Measurements from ENCODE around the gene KIAA1328. TPM values are rescaled to one million over a fixed set of nuclear protein-coding genes. Genes with fewer than 3 reads are reported as not detected.
A peak's percentile ranks its signal among the peaks of the same experiment; 100 is the strongest.

KIAA1328 gene
- total and polyA plus RNA-seq, 4 donors, result 2.0 to 21.1 (median 12.8) TPM

GRCh38 chr18:36960038-36960437 is 131.1 kb downstream of the KIAA1328 start:
- intact Hi-C loops (cut with DNase I), result no loop called here
- no peak overlapping the region for H3K4me3 ChIP-seq (ENCODE audit: low read length in 2 of 2)
- no peaks in the 10 kb centered on the region for H3K4me1 ChIP-seq (ENCODE audit: control insufficient read depth in 1 of 2, insufficient read depth in 2 of 2, low read length in 2 of 2)
- no peaks in the 10 kb centered on the region for H3K27me3 ChIP-seq (ENCODE audit: control insufficient read depth in 1 of 2, insufficient read depth in 2 of 2, low read length in 1 of 2)
- 96 to 98% methylated on average over 9 of the region's 9 CpGs for WGBS, 2 donors
- no peaks in the 10 kb centered on the region for H3K9me3 ChIP-seq (ENCODE audit: control insufficient read depth, low read length)
- H3K36me3 ChIP-seq (ENCODE audit: control insufficient read depth in 1 of 2, insufficient read depth in 2 of 2, low read length in 1 of 2), result peaks cover 0 to 4% of the 10 kb centered on the region in 2 donors
- no peak for ATAC-seq (ENCODE audit: low FRiP score)
- no peak overlapping the region for H3K27ac ChIP-seq (ENCODE audit: low read depth in 1 of 2, low read length in 2 of 2)
- peak in 1 of 2 donors; percentile 69 for DNase-seq

GRCh38 chr18:36963464-36963863 is 134.5 kb downstream of the KIAA1328 start:
- H3K9me3 ChIP-seq (ENCODE audit: control insufficient read depth, low read length), result no peaks in the 10 kb centered on the region

GRCh38 chr18:36974686-36975085 is 145.8 kb downstream of the KIAA1328 start:
- no peak for DNase-seq
- Histone ChIP-seq H3K27me3 (ENCODE audit: control insufficient read depth in 1 of 2, insufficient read depth in 2 of 2, low read length in 1 of 2) (no peaks in the 10 kb centered on the region), H3K4me3 (ENCODE audit: low read length in 2 of 2) (no peak overlapping the region), H3K4me1 (ENCODE audit: control insufficient read depth in 1 of 2, insufficient read depth in 2 of 2, low read length in 2 of 2) (no peaks in the 10 kb centered on the region), H3K27ac (ENCODE audit: low read depth in 1 of 2, low read length in 2 of 2) (no peak overlapping the region), H3K36me3 (ENCODE audit: control insufficient read depth in 1 of 2, insufficient read depth in 2 of 2, low read length in 1 of 2) (peaks cover 0 to 2% of the 10 kb centered on the region in 2 donors), H3K9me3 (ENCODE audit: control insufficient read depth, low read length) (no peaks in the 10 kb centered on the region)
- no peak for ATAC-seq (ENCODE audit: low FRiP score)
- intact Hi-C loops (cut with DNase I), result no loop called here
- WGBS, 2 donors, result 88 to 90% methylated on average over 3 of the region's 3 CpGs

More at GRCh38 chr18:36963464-36963863, 134.5 kb downstream of the KIAA1328 start:
- DNase-seq (no peak), ATAC-seq (ENCODE audit: low FRiP score) (no peak)
- H3K27ac ChIP-seq (ENCODE audit: low read depth in 1 of 2, low read length in 2 of 2), result no peak overlapping the region
- no peak overlapping the region for H3K4me3 ChIP-seq (ENCODE audit: low read length in 2 of 2)
- H3K27me3 ChIP-seq (ENCODE audit: control insufficient read depth in 1 of 2, insufficient read depth in 2 of 2, low read length in 1 of 2), result no peaks in the 10 kb centered on the region
- intact Hi-C loops (cut with DNase I), result no loop called here
- WGBS, 2 donors, result 81 to 86% methylated on average over 2 of the region's 2 CpGs
- H3K36me3 ChIP-seq (ENCODE audit: control insufficient read depth in 1 of 2, insufficient read depth in 2 of 2, low read length in 1 of 2), result peaks cover 0 to 4% of the 10 kb centered on the region in 2 donors
- H3K4me1 ChIP-seq (ENCODE audit: control insufficient read depth in 1 of 2, insufficient read depth in 2 of 2, low read length in 2 of 2), result no peaks in the 10 kb centered on the region

- intact Hi-C loops (cut with DNase I), result no loop called here
- H3K27me3 ChIP-seq (ENCODE audit: control insufficient read depth in 1 of 2, insufficient read depth in 2 of 2, low read length in 1 of 2), result no peaks in the 10 kb centered on the region
- DNase-seq (no peak), ATAC-seq (ENCODE audit: low FRiP score) (no peak)
- no peak overlapping the region for H3K27ac ChIP-seq (ENCODE audit: low read depth in 1 of 2, low read length in 2 of 2)
- no peak overlapping the region for H3K4me3 ChIP-seq (ENCODE audit: low read length in 2 of 2)
- WGBS, 2 donors, result 80 to 82% methylated on average over 2 of the region's 2 CpGs
- H3K36me3 ChIP-seq (ENCODE audit: control insufficient read depth in 1 of 2, insufficient read depth in 2 of 2, low read length in 1 of 2), result peaks cover 0 to 2% of the 10 kb centered on the region in 2 donors
- no peaks in the 10 kb centered on the region for H3K4me1 ChIP-seq (ENCODE audit: control insufficient read depth in 1 of 2, insufficient read depth in 2 of 2, low read length in 2 of 2)
- no peaks in the 10 kb centered on the region for H3K9me3 ChIP-seq (ENCODE audit: control insufficient read depth, low read length)
Observed at GRCh38 chr18:36977121-36977520, 148.2 kb downstream of the KIAA1328 start.

GRCh38 chr18:36993068-36993467 is 164.1 kb downstream of the KIAA1328 start:
- Histone ChIP-seq H3K27ac (ENCODE audit: low read depth in 1 of 2, low read length in 2 of 2) (no peak overlapping the region), H3K4me3 (ENCODE audit: low read length in 2 of 2) (no peak overlapping the region), H3K27me3 (ENCODE audit: control insufficient read depth in 1 of 2, insufficient read depth in 2 of 2, low read length in 1 of 2) (no peaks in the 10 kb centered on the region), H3K4me1 (ENCODE audit: control insufficient read depth in 1 of 2, insufficient read depth in 2 of 2, low read length in 2 of 2) (no peaks in the 10 kb centered on the region), H3K36me3 (ENCODE audit: control insufficient read depth in 1 of 2, insufficient read depth in 2 of 2, low read length in 1 of 2) (no peaks in the 10 kb centered on the region), H3K9me3 (ENCODE audit: control insufficient read depth, low read length) (no peaks in the 10 kb centered on the region)
- DNase-seq (no peak), ATAC-seq (ENCODE audit: low FRiP score) (no peak)
- intact Hi-C loops (cut with DNase I), result no loop called here

- H3K4me3 ChIP-seq (ENCODE audit: low read length in 2 of 2), result no peak overlapping the region
- no peaks in the 10 kb centered on the region for H3K27me3 ChIP-seq (ENCODE audit: control insufficient read depth in 1 of 2, insufficient read depth in 2 of 2, low read length in 1 of 2)
- H3K4me1 ChIP-seq (ENCODE audit: control insufficient read depth in 1 of 2, insufficient read depth in 2 of 2, low read length in 2 of 2), result no peaks in the 10 kb centered on the region
- ATAC-seq (ENCODE audit: low FRiP score), result no peak
- intact Hi-C loops (cut with DNase I), result no loop called here
- H3K27ac ChIP-seq (ENCODE audit: low read depth in 1 of 2, low read length in 2 of 2), result no peak overlapping the region
- no peaks in the 10 kb centered on the region for H3K9me3 ChIP-seq (ENCODE audit: control insufficient read depth, low read length)
- no peak for DNase-seq
- no peaks in the 10 kb centered on the region for H3K36me3 ChIP-seq (ENCODE audit: control insufficient read depth in 1 of 2, insufficient read depth in 2 of 2, low read length in 1 of 2)
Observed at GRCh38 chr18:37006742-37007141, 177.8 kb downstream of the KIAA1328 start.

- intact Hi-C loops (cut with DNase I), result no loop called here
- Histone ChIP-seq H3K9me3 (ENCODE audit: control insufficient read depth, low read length) (peaks cover 3% of the 10 kb centered on the region), H3K27ac (ENCODE audit: low read depth in 1 of 2, low read length in 2 of 2) (no peak overlapping the region), H3K4me3 (ENCODE audit: low read length in 2 of 2) (no peak overlapping the region), H3K4me1 (ENCODE audit: control insufficient read depth in 1 of 2, insufficient read depth in 2 of 2, low read length in 2 of 2) (no peaks in the 10 kb centered on the region), H3K27me3 (ENCODE audit: control insufficient read depth in 1 of 2, insufficient read depth in 2 of 2, low read length in 1 of 2) (no peaks in the 10 kb centered on the region), H3K36me3 (ENCODE audit: control insufficient read depth in 1 of 2, insufficient read depth in 2 of 2, low read length in 1 of 2) (peaks cover 0 to 2% of the 10 kb centered on the region in 2 donors)
- DNase-seq, result no peak
- ATAC-seq (ENCODE audit: low FRiP score), result no peak
Observed at GRCh38 chr18:37012452-37012851, 183.5 kb downstream of the KIAA1328 start.

- 83 to 84% methylated on average over 7 of the region's 7 CpGs for WGBS, 2 donors
- Histone ChIP-seq H3K4me1 (ENCODE audit: control insufficient read depth in 1 of 2, insufficient read depth in 2 of 2, low read length in 2 of 2) (no peaks in the 10 kb centered on the region), H3K36me3 (ENCODE audit: control insufficient read depth in 1 of 2, insufficient read depth in 2 of 2, low read length in 1 of 2) (peaks cover 0 to 4% of the 10 kb centered on the region in 2 donors), H3K27ac (ENCODE audit: low read depth in 1 of 2, low read length in 2 of 2) (no peak overlapping the region), H3K9me3 (ENCODE audit: control insufficient read depth, low read length) (peaks cover 5% of the 10 kb centered on the region), H3K4me3 (ENCODE audit: low read length in 2 of 2) (no peak overlapping the region), H3K27me3 (ENCODE audit: control insufficient read depth in 1 of 2, insufficient read depth in 2 of 2, low read length in 1 of 2) (no peaks in the 10 kb centered on the region)
- intact Hi-C loops (cut with DNase I), result no loop called here
- DNase-seq (no peak), ATAC-seq (ENCODE audit: low FRiP score) (no peak)
Observed at GRCh38 chr18:37019157-37019827, 190.4 kb downstream of the KIAA1328 start.

GRCh38 chr18:37033419-37033818 is 204.5 kb downstream of the KIAA1328 start:
- DNase-seq (no peak), ATAC-seq (ENCODE audit: low FRiP score) (no peak)
- no peaks in the 10 kb centered on the region for H3K27me3 ChIP-seq (ENCODE audit: control insufficient read depth in 1 of 2, insufficient read depth in 2 of 2, low read length in 1 of 2)
- no peak overlapping the region for H3K4me3 ChIP-seq (ENCODE audit: low read length in 2 of 2)
- 85 to 88% methylated on average over 2 of the region's 2 CpGs for WGBS, 2 donors
- H3K27ac ChIP-seq (ENCODE audit: low read depth in 1 of 2, low read length in 2 of 2), result no peak overlapping the region
- H3K4me1 ChIP-seq (ENCODE audit: control insufficient read depth in 1 of 2, insufficient read depth in 2 of 2, low read length in 2 of 2), result no peaks in the 10 kb centered on the region
- H3K36me3 ChIP-seq (ENCODE audit: control insufficient read depth in 1 of 2, insufficient read depth in 2 of 2, low read length in 1 of 2), result peaks cover 0 to 2% of the 10 kb centered on the region in 2 donors
- peaks cover 2% of the 10 kb centered on the region for H3K9me3 ChIP-seq (ENCODE audit: control insufficient read depth, low read length)
- intact Hi-C loops (cut with DNase I), result no loop called here
